Inflammatory macrophage treated with lipopolysaccharide for 4 hours (primary cell): Measurements from ENCODE around the gene GALNT17.

Experiments used
- DNase-seq: peaks from one replicate; pipeline ENCODE4 v3.0.0-alpha.2; 2020

GALNT17 gene

DNA sequence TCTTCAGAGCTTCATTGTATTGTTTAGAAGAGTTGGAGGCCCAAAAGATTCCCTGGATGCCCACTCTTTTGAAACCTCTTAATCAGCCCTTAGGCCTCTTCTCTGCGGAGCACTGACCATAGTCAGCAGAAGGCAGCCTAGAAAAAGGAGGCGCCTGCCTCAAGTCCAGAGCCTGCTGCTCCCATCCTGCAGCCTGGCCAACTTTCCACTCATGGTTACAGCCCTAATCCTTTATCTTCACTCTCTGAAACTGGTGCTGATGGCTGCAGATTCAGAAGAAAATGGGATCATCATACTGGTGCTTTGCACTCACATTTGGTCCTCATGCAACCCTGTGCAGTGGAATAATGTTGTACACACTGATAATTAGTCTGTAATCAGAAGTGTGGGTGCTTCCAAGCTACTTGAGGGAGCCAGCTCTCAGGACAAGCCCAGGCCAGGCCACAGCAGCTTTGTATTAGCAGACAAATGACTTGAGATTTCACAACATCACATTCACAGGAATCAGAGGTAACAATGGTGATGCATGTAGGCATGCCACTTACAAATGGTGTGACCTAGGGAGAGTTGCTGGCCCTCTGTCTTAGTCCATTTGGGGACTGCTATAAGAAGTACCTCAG lies 272.9 kb downstream of the GALNT17 start:
- DNase-seq, result no peak

DNA sequence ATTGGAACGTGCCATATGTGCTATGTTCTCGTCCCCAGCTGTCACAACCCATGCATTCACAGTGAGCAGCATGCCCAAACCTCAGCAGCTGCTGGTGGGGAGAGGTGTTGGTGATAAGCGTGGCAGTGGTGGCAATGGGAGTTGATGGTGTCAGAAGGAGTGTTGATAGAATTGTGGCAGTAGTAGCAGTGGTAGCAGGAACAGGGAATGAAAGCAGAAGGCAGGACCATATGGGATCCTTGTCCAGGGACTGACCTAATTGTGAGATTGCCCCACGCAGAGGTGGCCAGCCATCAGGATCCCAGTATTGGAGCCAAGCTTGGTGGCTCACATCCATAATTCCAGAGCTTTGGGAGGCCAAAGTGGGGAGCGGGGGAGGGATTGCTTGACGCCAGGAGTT lies 276.3 kb downstream of the GALNT17 start:
- no peak for DNase-seq

DNA sequence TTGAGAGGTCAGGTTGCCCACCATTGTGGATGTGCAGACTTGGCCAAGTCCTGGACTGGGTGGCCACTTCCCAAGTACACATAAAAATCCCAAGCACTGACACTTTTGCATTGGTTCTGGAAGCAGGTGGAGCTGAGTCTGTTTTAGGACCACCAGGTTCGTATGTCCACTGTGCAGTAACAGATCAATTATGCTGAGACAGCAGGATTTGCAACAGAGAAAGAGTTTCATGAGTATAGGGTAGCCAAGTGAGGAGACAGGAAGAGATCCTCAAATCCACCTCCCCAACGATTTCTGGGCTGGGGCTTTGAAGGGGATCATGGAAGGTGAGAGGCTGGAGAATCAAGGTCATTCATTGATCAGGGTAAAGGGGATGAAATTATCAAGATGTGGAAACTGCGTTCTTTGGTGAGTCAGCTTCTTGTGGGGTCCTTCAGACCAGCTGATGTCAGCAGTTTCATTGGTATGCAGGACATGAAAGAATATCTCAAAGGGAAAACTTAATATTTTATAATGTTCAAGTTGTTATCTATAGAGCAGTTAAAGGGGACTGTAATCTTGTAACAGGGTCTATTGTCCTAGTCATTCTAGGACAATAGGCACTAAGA lies 277.7 kb downstream of the GALNT17 start:
- no peak for DNase-seq

DNA sequence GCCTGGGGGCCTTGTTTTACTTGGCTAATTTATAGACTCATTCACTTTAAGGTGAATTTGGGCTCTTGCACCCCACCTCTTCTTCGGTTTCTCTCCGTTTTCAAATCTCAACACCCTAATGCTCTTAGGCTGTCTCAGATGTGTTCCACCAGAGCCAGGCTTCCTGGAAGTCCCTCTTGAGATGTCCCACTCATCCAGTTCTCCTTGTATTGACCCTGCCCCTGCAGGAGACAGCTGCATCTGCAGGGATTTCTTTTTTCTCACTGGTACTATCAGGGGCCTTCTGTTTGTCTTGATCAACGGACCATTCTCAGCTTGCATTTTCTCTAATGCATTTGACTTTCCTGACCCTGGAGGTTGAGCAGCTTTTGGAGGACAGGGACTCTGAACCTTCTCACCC lies 279.5 kb downstream of the GALNT17 start:
- DNase-seq, result no peak

DNA sequence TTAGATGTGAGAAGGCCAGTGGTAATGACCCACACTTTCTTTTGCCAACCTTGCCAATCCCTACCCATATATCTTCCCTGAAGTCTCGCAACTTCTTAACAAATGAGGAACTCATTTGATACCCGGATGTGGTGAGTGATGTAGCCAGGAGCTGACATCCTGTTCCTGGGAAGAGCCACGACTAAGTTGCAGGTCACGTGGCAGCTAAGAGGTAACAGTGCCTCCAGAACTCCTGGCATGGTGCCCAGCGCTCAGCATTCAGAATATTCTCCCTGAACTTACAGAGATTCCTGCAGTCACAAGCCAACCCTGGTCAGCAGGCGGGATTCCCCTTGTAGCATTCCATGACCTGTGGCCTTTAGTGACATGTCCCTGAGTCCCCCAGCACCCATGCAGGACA lies 282.5 kb downstream of the GALNT17 start:
- no peak for DNase-seq

DNA sequence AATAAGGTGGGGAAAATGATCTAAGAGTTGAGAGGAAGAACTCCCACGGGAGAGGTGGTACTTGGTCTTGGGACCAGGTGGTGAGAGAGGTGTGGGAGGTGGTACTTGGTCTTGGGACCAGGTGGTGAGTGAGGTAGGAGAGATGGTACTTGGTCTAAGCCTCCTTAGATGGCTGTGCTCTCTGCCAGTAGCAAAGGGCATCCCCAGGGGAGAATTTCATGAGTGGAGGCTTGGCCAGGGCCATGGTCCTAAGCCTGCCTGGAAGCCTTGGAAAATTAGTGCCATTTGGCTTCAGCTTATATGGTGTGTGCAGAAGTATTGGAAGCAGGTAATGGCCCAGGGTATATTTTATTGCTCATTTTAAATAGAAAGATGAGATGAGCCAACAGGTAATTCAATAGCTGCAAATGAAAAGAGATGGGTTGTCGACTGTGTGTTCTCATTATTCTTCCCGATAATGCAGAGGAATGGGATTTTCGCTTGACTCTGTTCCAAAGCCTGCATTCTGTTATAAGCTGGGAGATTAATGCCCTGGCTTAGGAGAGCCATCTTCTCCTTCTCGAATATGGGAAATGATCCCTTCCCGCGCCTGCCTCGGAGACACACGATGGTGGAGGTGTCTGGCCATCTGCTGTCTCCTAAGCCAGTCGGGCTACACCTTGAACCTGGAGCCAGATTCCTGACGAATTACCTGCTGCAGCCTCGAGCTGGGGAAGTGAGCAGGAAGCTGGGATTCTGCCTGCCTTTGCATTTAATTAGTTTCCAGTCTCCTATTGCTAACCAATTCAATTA lies 287.8 kb downstream of the GALNT17 start:
- DNase-seq, result no peak

DNA sequence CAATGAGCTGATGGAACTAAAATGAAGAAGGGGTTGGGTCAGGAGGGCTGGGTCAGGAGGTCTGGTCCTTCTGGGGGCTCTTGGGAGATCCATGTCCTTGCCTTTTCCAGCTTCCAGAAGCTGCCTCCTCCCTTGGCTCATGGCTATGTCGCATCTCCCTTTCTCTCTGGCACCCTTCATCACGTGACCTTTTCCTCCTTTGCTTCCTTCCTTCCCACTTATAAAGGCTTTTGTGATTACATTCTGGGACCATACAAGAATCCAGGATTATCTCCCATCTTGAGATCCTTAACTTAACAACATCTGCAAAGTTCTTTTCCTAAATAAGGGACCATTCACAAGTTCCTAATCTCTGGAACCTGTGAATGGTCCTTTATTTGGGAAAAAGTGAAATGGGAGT lies 290.2 kb downstream of the GALNT17 start:
- DNase-seq, result no peak

DNA sequence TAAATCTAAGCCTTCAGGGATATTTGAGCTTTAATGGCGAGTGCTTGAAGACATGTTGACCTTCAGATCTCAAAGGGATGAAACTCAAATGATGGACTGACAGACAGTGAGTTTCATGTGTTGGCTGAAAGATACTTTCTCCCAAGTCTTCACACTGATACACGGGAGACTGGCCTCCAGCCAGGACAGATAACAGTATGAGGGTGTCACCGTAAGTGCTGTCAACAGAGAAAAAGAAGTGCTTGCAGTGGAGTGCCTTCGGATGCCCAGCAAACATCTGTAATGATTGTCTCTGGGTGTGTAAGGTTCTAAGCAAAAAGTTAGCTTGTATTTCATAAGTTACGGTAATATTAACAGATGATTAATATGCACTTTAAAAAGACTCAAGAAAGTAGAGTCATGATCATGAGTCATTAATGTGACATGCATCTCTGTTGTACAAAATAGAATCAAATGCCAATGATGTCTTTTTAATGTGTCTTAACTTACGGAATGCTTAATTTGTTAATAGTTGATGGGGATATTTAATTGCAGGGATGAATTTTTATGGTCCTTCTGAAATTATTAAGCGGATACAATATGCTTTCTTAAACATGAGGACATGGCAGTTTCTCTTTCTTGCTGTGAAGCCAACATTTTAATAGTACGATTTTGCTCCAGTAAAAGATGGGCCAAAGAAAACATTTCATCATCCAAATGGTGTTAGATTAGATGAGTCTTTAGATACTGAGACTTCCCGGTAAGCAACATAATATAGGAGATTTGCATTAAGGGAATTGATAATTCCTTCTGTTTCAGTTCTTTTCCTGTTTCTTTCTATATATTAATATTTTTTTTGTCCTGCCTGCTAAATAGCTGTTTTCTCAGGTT lies 292.5 kb downstream of the GALNT17 start:
- DNase-seq, result no peak

DNA sequence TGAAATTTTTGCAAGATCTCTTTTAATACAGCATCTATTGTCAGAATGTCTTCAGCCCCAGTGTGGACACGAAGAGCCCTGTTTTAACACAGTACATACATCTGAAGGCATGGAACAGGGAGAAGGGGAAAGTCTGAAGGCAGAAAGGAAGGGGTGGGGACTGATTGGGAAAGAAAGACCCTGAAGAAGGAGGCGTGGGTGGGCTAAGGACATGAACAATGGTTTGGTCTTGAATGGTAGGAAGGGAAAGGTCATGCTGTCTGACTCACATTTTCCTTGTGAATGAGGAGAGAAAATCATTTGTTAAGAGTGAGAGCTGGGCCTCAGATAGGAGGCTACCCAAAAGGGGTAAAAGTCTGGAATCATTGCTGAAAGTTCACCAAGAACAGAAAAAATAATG lies 297.1 kb downstream of the GALNT17 start:
- DNase-seq, result no peak

DNA sequence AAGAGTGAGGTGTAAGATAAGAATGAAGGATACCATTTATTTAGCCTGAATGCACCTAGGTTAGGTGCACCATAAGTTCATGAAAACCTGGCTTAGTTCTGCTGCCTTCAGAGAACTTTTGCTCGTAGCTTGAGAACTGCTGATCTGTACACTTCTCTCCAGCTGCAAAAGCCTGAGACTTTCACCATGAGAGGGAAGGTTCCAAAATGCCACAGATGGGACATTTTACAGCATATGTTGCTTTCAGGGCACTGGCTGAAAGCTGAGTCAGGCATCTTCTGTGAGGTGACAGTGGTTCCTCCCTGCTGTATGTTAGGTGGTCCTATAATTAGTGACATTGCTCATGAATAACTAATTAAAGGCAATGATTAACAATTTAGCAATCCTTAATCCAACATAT lies 298.3 kb downstream of the GALNT17 start:
- DNase-seq, result no peak

DNA sequence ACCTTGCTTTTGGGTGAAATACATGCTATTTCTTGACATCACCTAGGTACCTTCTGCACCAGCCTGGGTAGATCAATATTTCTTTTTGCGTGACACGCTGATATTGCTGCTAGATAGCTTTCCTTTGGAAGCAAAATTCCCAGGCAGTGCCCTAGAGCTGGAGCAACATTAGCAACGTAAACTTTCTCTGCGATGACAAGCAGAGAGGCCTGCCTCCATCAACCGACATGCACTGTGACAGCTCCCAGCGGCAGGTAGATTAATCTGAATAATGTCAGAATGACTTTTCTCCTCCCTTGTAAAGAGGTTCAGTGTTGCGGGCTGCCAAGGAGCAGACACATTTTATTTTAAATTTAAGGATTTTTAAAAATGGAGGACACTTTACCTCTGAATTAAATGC lies 307.4 kb downstream of the GALNT17 start:
- no peak for DNase-seq

DNA sequence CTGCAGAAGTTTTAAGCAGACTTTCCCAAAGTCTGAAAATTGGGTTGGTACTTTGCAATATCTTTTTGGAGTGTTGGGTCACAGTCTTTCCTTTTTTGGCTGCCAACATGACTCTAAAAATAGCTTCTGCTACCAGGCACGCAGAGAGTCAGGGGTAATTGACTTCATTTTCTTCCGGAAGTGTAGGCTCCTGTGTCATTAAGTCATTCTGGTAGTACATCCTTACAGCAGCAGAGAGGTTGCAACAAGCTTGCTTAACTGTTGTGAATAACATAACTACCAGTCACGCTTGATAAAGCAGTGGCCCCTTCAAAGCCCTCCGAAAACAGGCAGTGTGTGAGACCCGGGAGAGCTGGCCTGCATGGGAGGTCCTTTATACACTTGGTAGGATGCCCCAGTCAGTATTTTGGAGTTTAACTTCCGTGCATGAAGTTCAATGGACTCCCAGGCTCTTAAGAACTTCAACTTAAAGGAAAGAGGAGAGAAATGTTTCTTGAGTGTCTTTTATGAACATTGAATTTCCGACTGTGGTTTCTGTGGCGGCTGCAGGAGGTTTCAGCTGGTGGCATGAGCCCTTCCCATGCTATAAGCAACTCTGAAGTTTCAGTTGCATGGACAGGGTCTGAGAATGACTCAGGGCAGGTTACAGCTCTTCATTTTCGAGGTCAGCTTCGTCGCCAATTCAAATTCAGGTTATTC lies 310.7 kb downstream of the GALNT17 start:
- no peak for DNase-seq

DNA sequence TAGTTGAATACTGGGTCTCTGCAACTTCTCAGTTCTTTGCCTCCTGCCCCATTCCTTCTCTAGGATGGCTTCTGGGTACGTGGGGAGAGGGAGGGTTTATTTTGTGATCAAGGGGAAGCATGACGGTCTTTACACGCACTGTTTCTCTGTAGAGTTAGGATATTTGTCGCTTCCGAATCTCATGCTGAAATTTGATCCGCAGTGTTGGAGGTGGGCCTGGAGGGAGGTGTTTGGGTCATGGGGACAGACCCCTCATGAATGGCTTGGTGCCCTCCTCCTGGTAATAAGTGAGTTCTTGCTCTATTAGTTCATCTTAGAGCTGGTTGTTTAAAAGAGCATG lies 311.2 kb downstream of the GALNT17 start:
- no peak for DNase-seq

DNA sequence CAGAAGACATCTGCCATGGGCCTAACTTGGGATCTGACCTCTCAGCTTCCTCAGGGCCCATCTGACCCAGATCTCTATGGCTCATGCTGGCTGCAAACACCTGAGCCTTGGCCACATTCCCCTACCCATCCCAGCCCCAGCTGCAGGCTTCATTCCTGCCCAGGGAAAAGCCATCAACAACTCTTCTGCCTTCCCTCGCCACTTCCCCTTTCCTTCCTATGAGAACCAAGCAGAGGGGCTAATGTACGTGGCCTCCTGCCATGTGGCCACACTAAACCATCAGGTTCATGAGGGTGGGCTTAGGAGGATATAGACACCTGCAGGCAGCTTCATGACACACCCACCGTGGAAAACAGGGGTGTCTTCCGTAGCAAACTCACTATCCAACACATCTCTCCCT lies 312.2 kb downstream of the GALNT17 start:
- no peak for DNase-seq

DNA sequence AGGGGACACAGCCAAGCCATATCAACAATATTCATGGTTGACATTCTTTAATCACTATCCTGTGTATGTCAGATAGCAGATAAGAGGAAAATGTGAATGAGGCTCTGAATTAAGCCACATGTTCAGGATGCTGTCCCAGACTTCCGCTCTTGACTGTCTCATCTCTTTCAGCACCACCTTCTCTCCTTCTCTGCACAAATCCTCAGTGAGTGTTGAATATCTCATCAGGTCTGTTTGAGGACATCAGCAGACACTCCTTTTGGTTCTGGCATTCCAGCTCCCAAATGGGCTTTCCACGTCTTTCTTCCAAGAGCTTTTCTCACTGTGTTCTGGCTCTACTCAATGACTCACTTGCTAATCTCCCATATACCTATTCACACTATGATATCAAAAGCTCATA lies 321.7 kb downstream of the GALNT17 start:
- DNase-seq, result no peak

DNA sequence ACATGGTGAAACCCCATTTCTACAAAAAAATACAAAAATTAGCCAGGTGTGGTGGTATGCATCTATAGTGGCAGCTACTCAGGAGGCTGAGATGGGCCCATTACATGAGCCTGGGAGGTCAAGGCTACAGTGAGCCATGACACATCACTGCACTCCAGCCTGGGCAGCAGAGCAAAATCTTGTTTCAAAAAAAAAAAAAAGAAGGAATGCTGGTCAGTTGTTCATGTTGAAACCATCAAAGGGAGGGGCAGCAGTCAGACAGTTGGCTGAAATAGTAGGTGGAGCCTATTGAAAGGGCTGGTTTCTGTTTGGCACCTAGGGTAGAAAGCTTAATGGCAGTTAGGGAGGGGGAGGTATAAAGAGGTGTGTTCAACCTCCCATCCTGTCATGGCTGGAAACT lies 323.0 kb downstream of the GALNT17 start:
- no peak for DNase-seq

DNA sequence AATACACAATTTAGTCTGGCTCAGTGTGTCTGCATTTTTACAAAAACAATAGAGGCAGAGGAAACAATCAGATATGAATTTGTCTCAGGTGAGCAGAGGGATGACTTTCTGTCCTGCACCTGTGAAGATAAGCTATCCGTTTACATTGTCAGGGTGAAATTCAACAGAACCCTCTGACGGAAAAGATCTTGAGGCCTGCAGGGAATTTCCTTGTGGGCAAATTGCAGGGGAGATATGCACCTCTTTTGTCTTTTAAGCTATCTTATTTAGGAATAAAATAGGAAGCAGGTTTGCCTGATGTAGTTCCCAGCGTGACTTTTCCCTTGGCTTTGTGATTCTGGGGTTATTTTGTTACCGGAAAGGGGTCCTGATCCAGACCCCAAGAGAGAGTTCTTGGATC lies 325.1 kb downstream of the GALNT17 start:
- DNase-seq, result no peak

DNA sequence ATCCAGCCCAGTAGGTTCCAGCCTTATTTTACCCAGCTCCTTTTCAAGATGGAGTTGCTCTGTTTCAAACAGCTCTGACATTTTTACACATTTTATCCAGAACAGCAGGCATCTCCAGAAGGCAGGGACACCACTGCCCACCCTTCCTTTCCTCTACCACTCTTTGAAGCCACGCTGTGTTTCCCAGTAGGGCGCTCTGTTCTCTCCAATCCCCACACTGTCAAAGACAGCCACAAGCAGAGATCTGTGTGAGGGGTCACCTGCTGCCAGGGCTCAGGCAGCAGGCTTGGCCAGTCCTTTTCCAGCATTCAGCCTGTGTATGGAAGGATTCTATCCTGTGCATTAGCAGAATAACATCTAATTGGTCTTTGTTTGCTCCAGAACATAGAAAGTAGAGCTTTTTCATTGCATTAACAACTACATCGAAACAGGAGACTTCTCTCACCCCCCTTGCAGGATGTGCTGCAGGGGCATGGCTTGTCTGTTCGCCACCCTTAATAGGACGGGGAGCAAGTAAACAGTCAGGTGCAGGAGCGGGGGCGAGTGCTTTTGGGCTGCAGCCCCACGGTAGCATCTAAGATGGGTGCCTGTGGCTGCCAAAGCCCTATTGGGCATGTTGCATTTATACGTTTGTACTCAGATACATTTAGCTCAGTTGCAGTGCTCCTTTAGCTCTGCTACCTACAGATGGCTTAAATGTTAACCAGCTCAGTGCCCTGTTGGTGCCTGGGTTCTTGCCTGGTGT lies 326.1 kb downstream of the GALNT17 start:
- DNase-seq, result no peak

DNA sequence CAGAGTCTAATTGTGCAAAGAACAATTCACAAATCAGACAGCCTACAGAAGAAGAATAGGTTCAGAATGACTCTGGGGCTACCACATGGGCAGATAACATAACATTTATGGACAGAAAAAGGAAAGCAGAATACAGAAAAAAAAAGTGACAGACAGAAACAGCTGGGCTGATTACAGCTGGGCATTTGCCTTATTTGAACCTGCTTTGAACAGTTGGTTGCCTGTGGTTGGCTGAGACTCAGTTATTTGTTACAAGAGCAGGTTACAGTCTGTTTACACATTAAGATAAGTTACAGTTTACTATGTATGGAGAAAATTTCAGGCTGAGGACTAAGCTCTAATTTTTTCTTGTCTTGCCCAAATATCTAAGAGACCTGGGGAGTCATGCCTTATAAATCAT lies 327.2 kb downstream of the GALNT17 start:
- no peak for DNase-seq

DNA sequence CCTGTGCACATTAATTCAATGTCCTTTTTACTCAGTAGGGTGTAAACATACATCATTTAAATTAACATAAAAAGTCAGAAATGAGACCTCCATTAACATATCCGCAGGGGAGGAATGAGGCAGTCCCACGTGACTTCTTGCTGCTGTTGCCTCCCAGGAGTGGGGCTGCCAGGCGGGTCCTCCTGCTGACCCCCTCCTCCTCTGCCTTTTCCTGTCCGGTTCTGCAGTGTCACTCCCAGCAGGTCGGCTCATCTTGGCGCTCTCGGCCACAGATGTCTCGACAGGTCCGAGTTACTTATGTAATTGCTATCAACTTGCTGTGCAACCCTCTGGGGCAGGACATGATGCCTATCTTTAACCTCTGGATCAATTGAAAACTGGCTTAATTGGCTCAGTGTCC lies 329.6 kb downstream of the GALNT17 start:
- no peak for DNase-seq

DNA sequence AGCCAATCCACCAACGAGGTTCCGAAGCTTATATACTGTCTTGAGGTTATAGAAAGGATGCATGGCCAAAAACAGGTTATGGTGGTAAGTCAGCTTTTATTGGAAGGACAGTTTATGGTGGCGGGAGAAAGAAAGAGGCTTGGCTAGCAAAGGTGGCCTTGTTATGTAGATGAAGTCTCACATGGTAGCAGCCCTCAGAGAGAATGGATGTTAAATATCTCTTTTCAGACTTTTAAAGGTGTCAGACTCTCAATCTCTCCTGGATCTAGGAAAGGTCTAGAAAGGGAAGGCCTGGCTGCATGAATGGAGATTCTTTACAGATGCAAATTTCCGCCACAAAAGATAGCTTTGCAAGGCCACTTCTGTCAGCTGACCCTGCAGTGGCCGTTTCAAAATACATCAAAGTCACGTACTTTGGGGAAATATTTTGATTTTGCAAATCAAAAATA lies 333.8 kb downstream of the GALNT17 start:
- DNase-seq, result no peak
